ENCODE measurements around the gene DPF1.

DNA sequence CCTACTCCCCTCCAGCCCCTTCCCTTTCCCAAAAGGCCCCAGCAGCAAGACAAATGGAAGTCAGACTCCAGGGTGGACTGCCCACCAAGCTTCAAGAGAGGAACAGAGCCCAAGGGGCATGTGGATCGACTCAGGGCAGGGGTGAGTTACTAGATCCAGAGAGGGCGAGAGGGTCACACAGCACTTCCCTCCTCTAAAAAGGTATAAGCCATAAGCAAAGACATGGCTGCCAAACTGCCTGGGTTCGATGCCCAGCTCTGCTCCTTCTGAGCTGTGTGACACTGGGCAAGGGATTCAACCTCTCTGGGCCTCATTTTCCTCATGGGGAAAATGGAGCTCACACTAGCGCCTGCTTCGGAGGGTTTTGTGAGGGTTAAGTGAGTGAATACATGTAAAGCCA lies 28.4 kb upstream of the DPF1 start:
- TF ChIP-seq POLR2A (IDR thresholded peaks at IDR 0.05), result no peak
- TF ChIP-seq CTCF (IDR thresholded peaks at IDR 0.05), result no peak
- TF ChIP-seq EP300 (IDR thresholded peaks at IDR 0.05; ENCODE audit: low read depth), result no peak
